Measurements from ENCODE around the gene CCHCR1. TPM values are rescaled to one million over a fixed set of nuclear protein-coding genes. Genes with fewer than 3 reads are reported as not detected.
A peak's percentile ranks its signal among the peaks of the same experiment; 100 is the strongest.

Gene CCHCR1
- total and polyA plus RNA-seq, 7 donors = 8.7 to 39.3 (median 13.7) TPM

GRCh38 chr6:31125162-31125561 is 32.4 kb downstream of the CCHCR1 start:
- H3K4me1 ChIP-seq = peaks cover 0 to 29% (median 22%) of the 10 kb centered on the region in 4 donors
- TF ChIP-seq POLR2AphosphoS5 (IDR thresholded peaks at IDR 0.05) = no peak
- TF ChIP-seq POLR2A (IDR thresholded peaks at IDR 0.05) = no peak
- TF ChIP-seq, protein P1, sequence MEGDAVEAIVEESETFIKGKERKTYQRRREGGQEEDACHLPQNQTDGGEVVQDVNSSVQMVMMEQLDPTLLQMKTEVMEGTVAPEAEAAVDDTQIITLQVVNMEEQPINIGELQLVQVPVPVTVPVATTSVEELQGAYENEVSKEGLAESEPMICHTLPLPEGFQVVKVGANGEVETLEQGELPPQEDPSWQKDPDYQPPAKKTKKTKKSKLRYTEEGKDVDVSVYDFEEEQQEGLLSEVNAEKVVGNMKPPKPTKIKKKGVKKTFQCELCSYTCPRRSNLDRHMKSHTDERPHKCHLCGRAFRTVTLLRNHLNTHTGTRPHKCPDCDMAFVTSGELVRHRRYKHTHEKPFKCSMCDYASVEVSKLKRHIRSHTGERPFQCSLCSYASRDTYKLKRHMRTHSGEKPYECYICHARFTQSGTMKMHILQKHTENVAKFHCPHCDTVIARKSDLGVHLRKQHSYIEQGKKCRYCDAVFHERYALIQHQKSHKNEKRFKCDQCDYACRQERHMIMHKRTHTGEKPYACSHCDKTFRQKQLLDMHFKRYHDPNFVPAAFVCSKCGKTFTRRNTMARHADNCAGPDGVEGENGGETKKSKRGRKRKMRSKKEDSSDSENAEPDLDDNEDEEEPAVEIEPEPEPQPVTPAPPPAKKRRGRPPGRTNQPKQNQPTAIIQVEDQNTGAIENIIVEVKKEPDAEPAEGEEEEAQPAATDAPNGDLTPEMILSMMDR (IDR thresholded peaks at IDR 0.05) = no peak
- TF ChIP-seq EP300 (IDR thresholded peaks at IDR 0.05) = no peak
- H3K27ac ChIP-seq = no peak overlapping the region
- peak; percentile 82 for DNase-seq
- no peak overlapping the region for H3K4me3 ChIP-seq
- no peaks in the 10 kb centered on the region for H3K27me3 ChIP-seq
- 58 to 62% methylated on average over 8 of the region's 8 CpGs for WGBS, 2 donors
- H3K9me3 ChIP-seq = no peaks in the 10 kb centered on the region
- intact Hi-C loops (cut with DNase I) = no loop called here
- H3K36me3 ChIP-seq = no peaks in the 10 kb centered on the region

GRCh38 chr6:31122791-31123706 is 34.6 kb downstream of the CCHCR1 start:
- peak overlapping the region; percentile 51 to 72 (median 58) for H3K27ac ChIP-seq
- no peak overlapping the region for H3K4me3 ChIP-seq
- DNase-seq = peak; percentile 89
- H3K27me3 ChIP-seq = no peaks in the 10 kb centered on the region
- no peaks in the 10 kb centered on the region for H3K36me3 ChIP-seq
- peak in 1 of 4 donors; percentile 44 for TF ChIP-seq POLR2AphosphoS5 (IDR thresholded peaks at IDR 0.05)
- TF ChIP-seq EP300 (IDR thresholded peaks at IDR 0.05) = no peak
- TF ChIP-seq, protein P1 (IDR thresholded peaks at IDR 0.05) = no peak
- no peak for TF ChIP-seq POLR2A (IDR thresholded peaks at IDR 0.05)
- H3K9me3 ChIP-seq = no peaks in the 10 kb centered on the region
- peaks cover 0 to 29% (median 22%) of the 10 kb centered on the region in 4 donors for H3K4me1 ChIP-seq
- intact Hi-C loops (cut with DNase I) = no loop called here
- WGBS, 2 donors = 45 to 58% methylated on average over 16 of the region's 16 CpGs

DNA sequence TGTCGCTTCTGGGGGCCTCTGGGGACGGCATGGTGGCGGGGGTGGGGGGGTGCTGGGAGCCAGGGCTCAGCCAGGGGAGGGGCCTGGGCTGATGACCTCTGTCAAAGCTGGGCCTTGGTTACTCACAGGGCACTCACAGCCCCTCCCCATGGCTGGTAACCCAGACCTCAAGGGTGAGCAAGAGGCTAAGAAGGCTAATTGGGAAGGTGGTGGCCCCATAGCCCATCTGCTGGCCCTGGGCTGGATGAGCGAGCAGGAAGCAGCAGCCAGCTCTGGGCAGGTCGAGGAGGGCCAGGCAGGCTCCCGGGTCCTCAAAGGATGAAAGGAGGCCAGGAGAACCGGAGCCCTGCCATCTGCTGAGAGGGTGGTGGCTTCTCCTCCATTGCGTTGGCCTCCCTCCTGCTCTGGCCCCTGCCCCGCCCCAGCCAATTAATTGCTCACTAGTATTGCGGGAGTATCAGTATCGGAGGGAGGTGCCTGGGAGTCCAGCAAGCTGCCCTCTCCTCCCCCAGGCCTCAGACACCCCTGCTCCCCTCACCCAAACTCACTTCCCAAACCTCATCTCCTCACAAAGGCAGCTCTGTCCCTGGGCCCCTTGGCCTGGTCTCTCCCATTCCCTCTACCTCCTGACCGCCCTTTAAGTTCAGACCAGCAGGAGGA is 36.3 kb downstream of the CCHCR1 start:
- Histone ChIP-seq H3K4me3 (no peak overlapping the region), H3K4me1 (peaks cover 0 to 41% (median 30%) of the 10 kb centered on the region in 4 donors), H3K9me3 (no peaks in the 10 kb centered on the region), H3K36me3 (no peaks in the 10 kb centered on the region), H3K27me3 (no peaks in the 10 kb centered on the region), H3K27ac (peak overlapping the region in 1 of 4 donors; percentile 56)
- intact Hi-C loops (cut with DNase I) = no loop called here
- DNase-seq = no peak
- no peak for TF ChIP-seq POLR2AphosphoS5 (IDR thresholded peaks at IDR 0.05)
- TF ChIP-seq, protein P1 (IDR thresholded peaks at IDR 0.05) = no peak
- no peak for TF ChIP-seq EP300 (IDR thresholded peaks at IDR 0.05)
- TF ChIP-seq POLR2A (IDR thresholded peaks at IDR 0.05) = no peak
- 80 to 92% methylated on average over 12 of the region's 12 CpGs for WGBS, 2 donors

GRCh38 chr6:31120151-31120915 is 37.3 kb downstream of the CCHCR1 start, which contains the start of gene CDSN:
Gene CDSN (minus strand): TSS chr6:31120446. CDS start chr6:31120419, 27 bp downstream.
- no peak for DNase-seq
- H3K9me3 ChIP-seq = no peaks in the 10 kb centered on the region
- no peak within 1 kb of the TSS for H3K27ac ChIP-seq
- TF ChIP-seq POLR2A (IDR thresholded peaks at IDR 0.05) = no peak
- TF ChIP-seq EP300 (IDR thresholded peaks at IDR 0.05) = no peak
- no peak for TF ChIP-seq POLR2AphosphoS5 (IDR thresholded peaks at IDR 0.05)
- TF ChIP-seq, protein P1 (IDR thresholded peaks at IDR 0.05) = no peak
- intact Hi-C loops (cut with DNase I) = no loop called here
- 86 to 87% methylated on average over 26 of the region's 26 CpGs for WGBS, 2 donors
- H3K4me1 ChIP-seq = peaks cover 0 to 50% (median 34%) of the 10 kb centered on the region in 4 donors
- H3K36me3 ChIP-seq = no peaks in the 10 kb centered on the region
- H3K4me3 ChIP-seq = no peak within 1 kb of the TSS
- no peaks in the 10 kb centered on the region for H3K27me3 ChIP-seq
